B cell (primary cell): ENCODE data around the gene SUSD4. TPM values are rescaled to one million over a fixed set of nuclear protein-coding genes. Genes with fewer than 3 reads are reported as not detected.

ENCODE experiments used
- ATAC-seq: fragments of 200-7000 bp; cut with Tn5 transposase; one replicate; pipeline ENCODE4 v1.10.0; 2021; ENCODE audit warnings: low read depth, mild to moderate bottlenecking, moderate number of reproducible peaks, moderate library complexity
- CTCF ChIA-PET: fragments of 350-600 bp; sonication (Branson Sonifier 250); formaldehyde crosslinking; loops from one replicate; lab custom pipeline; 2021; ENCODE audit warnings: antibody characterized with exemption, inconsistent platforms; lab: Charles Lee
- POLR2A ChIA-PET: fragments of 350-600 bp; sonication (Branson Sonifier 250); formaldehyde crosslinking; loops from one replicate; lab custom pipeline; 2021; ENCODE audit warnings: antibody characterized with exemption; lab: Charles Lee
- DNase-seq: peaks from one replicate; pipeline ENCODE4 v3.0.0; 2013
- H2AFZ ChIP-seq: 2 replicates; pipeline ENCODE4 v1.6.1; 2012; ENCODE audit warnings: mild to moderate bottlenecking, low read depth, low read length; ENCODE audit not compliant: insufficient read depth, poor library complexity, severe bottlenecking
- H3K27ac ChIP-seq, 2 donors: 1 replicate in 1 of 2; 2 replicates in 1 of 2; pipeline ENCODE4 v1.5.1; 2012 to 2013; ENCODE audit warnings: low read length in 2 of 2, mild to moderate bottlenecking in 2 of 2, moderate library complexity in 1 of 2
- H3K27me3 ChIP-seq, 4 experiments: fragments of 200-600 bp in 1 of 4; sonication (generic) in 1 of 4; replicated peaks in 1 of 4; 1 replicate in 2 of 4; 2 replicates in 2 of 4; pipeline versions ENCODE4 v1.6.1 to v1.7.0; 2013 to 2016; ENCODE audit warnings: low read length in 3 of 4, mild to moderate bottlenecking in 2 of 4, mixed read lengths in 1 of 4, moderate library complexity in 1 of 4; ENCODE audit not compliant: insufficient read depth in 4 of 4, control insufficient read depth in 3 of 4; ENCODE audit errors: control extremely low read depth in 1 of 4
- H3K36me3 ChIP-seq, 2 experiments: replicated peaks in 1 of 2; 1 replicate in 1 of 2; 2 replicates in 1 of 2; pipeline versions ENCODE4 v1.6.1 to v1.7.1; 2013; ENCODE audit warnings: low read length in 1 of 2; ENCODE audit not compliant: insufficient read depth in 2 of 2, control insufficient read depth in 1 of 2; ENCODE audit errors: control extremely low read depth in 1 of 2, extremely low read depth in 1 of 2
- H3K4me1 ChIP-seq, 2 donors: fragments of 200-600 bp in 1 of 2; sonication (generic) in 1 of 2; 1 replicate in 1 of 2; 2 replicates in 1 of 2; pipeline versions ENCODE4 v1.5.1 to v1.6.1; 2013 to 2017; ENCODE audit warnings: low read length in 2 of 2; ENCODE audit not compliant: control insufficient read depth in 2 of 2, insufficient read depth in 2 of 2
- H3K4me2 ChIP-seq: replicated peaks from 2 replicates; pipeline ENCODE3; 2012; ENCODE audit warnings: mild to moderate bottlenecking, low read depth, low read length; ENCODE audit not compliant: poor library complexity, severe bottlenecking
- H3K4me3 ChIP-seq, 5 experiments: fragments of 200-600 bp in 1 of 5; sonication (generic) in 1 of 5; 1 replicate in 3 of 5; 2 replicates in 2 of 5; pipeline versions ENCODE4 v1.5.1 to v1.7.0; 2011 to 2016; ENCODE audit warnings: low read length in 4 of 5, mild to moderate bottlenecking in 4 of 5, low read depth in 2 of 5, control low read depth in 1 of 5, moderate library complexity in 1 of 5; ENCODE audit not compliant: insufficient read depth in 1 of 5; ENCODE audit errors: control extremely low read depth in 1 of 5, extremely low read depth in 1 of 5
- H3K79me2 ChIP-seq: fragments of 200-600 bp; sonication (generic); one replicate; pipeline ENCODE4 v1.6.0; 2016; ENCODE audit warnings: low read length; ENCODE audit not compliant: control insufficient read depth, insufficient read depth
- H3K9ac ChIP-seq: fragments of 200-600 bp; sonication (generic); 2 replicates; pipeline ENCODE4 v1.6.1; 2017; ENCODE audit warnings: mild to moderate bottlenecking, low read length, moderate library complexity
- H3K9me3 ChIP-seq, 3 donors: one replicate each; pipeline versions ENCODE4 v1.6.1 to v1.7.1; 2013; ENCODE audit warnings: low read length in 2 of 3; ENCODE audit not compliant: control insufficient read depth in 2 of 3, insufficient read depth in 1 of 3; ENCODE audit errors: control extremely low read depth in 1 of 3
- H4K20me1 ChIP-seq: 2 replicates; pipeline ENCODE4 v1.6.0; 2012; ENCODE audit warnings: mild to moderate bottlenecking, low read length; ENCODE audit not compliant: insufficient read depth, control insufficient read depth, poor library complexity, severe bottlenecking
- H3K27ac Mint-ChIP-seq: one replicate; pipeline ENCODE4 v1.8.0; 2021; ENCODE audit warnings: mixed read lengths
- H3K27me3 Mint-ChIP-seq: one replicate; pipeline ENCODE4 v1.8.0; 2021; ENCODE audit warnings: mixed read lengths
- H3K4me1 Mint-ChIP-seq: one replicate; pipeline ENCODE4 v1.8.0; 2021; ENCODE audit warnings: mixed read lengths
- H3K4me3 Mint-ChIP-seq: one replicate; pipeline ENCODE4 v1.8.0; 2021; ENCODE audit warnings: mixed read lengths
- H3K9me3 Mint-ChIP-seq: one replicate; pipeline ENCODE4 v1.8.0; 2022; ENCODE audit warnings: mixed read lengths; ENCODE audit not compliant: insufficient read depth
- CTCF ChIP-seq: fragments of 200-600 bp; IDR thresholded peaks from one replicate; pipeline ENCODE4 v1.8.0; 2022; ENCODE audit warnings: antibody characterized with exemption, mild to moderate bottlenecking
- EZH2 ChIP-seq: IDR thresholded peaks from 2 replicates; pipeline ENCODE4 v1.6.1; 2012; ENCODE audit warnings: borderline replicate concordance, low read depth, mild to moderate bottlenecking, moderate library complexity, low read length; ENCODE audit not compliant: insufficient read depth, poor library complexity, severe bottlenecking
- WGBS: methylation state at CpG from one replicate; pipeline ENCODE4 v1.1.5; 2013; ENCODE audit warnings: missing lambda C conversion rate; ENCODE audit not compliant: insufficient coverage; 5-methylcytosine and 5-hydroxymethylcytosine counted together
- intact Hi-C: fragments of 100-400 bp; cut with micrococcal nuclease; formaldehyde crosslinking; loops from one replicate; pipeline ENCODE4 v1.10.0; 2022
- polyA plus RNA-seq: library from polyadenylated mRNA; depleted of rRNA; stranded (reverse); fragments of >200 nt; gene quantifications from 2 replicates; pipeline ENCODE4 v1.2.3, GENCODE V29; 2012
- total RNA-seq, 2 donors: library from RNA; stranded (reverse); fragments of 120-200 nt in 1 of 2; gene quantifications; 1 replicate in 1 of 2; 2 replicates in 1 of 2; pipeline versions ENCODE4 v1.2.3 to v1.2.4, GENCODE V29; 2013 to 2022

Gene SUSD4
- total and polyA plus RNA-seq, 2 donors (not counting 1 experiment from before 2014, with no cell fraction given), result 0.13 TPM; not detected in 1

GRCh38 chr1:223235091-223235490, 128.9 kb downstream of the SUSD4 start:
- no peak for ATAC-seq
- intact Hi-C loops, result no loop called here
- POLR2A ChIA-PET, result no interaction called here
- H3K4me3 ChIP-seq, result no peak overlapping the region
- H3K36me3 ChIP-seq, result no peaks in the 10 kb centered on the region
- H3K27me3 ChIP-seq, result no peaks in the 10 kb centered on the region
- no peak overlapping the region for H3K4me2 ChIP-seq
- H3K9ac ChIP-seq, result no peak overlapping the region
- CTCF ChIA-PET, result no interaction called here
- no peak overlapping the region for H2AFZ ChIP-seq
- no peak for DNase-seq
- no peaks in the 10 kb centered on the region for H3K79me2 ChIP-seq
- no peaks in the 10 kb centered on the region for H4K20me1 ChIP-seq
- Mint-ChIP-seq H3K27me3 (peaks cover 10% of the 10 kb centered on the region), H3K4me3 (no peak overlapping the region), H3K27ac (no peak overlapping the region), H3K4me1 (no peaks in the 10 kb centered on the region), H3K9me3 (no peaks in the 10 kb centered on the region)
- no peaks in the 10 kb centered on the region for H3K4me1 ChIP-seq
- H3K27ac ChIP-seq, result no peak overlapping the region
- WGBS, result no CpG with 5 or more reads among the region's 3 CpGs
- H3K9me3 ChIP-seq, result peaks cover 0 to 3% (median 0%) of the 10 kb centered on the region in 3 donors
- TF ChIP-seq EZH2, result no peak
- no peak for TF ChIP-seq CTCF

GRCh38 chr1:223234534-223234933, 129.4 kb downstream of the SUSD4 start:
- Histone ChIP-seq H3K36me3 (no peaks in the 10 kb centered on the region), H4K20me1 (no peaks in the 10 kb centered on the region), H3K27me3 (no peaks in the 10 kb centered on the region), H3K4me3 (no peak overlapping the region), H3K27ac (no peak overlapping the region), H3K79me2 (no peaks in the 10 kb centered on the region), H3K9me3 (peaks cover 0 to 3% (median 0%) of the 10 kb centered on the region in 3 donors), H3K4me1 (no peaks in the 10 kb centered on the region), H3K9ac (no peak overlapping the region), H2AFZ (no peak overlapping the region), H3K4me2 (no peak overlapping the region)
- intact Hi-C loops, result no loop called here
- DNase-seq, result no peak
- Mint-ChIP-seq H3K27ac (no peak overlapping the region), H3K4me1 (no peaks in the 10 kb centered on the region), H3K4me3 (no peak overlapping the region), H3K9me3 (no peaks in the 10 kb centered on the region), H3K27me3 (peaks cover 13% of the 10 kb centered on the region)
- no peak for TF ChIP-seq CTCF
- TF ChIP-seq EZH2, result no peak
- CTCF ChIA-PET, result no interaction called here
- 88% methylated on average over 1 of the region's 5 CpGs for WGBS
- no peak for ATAC-seq
- POLR2A ChIA-PET, result no interaction called here
